HG03103 (cell line): ENCODE data around the gene PSME3IP1.

Experiments used
- ATAC-seq: cut with Tn5 transposase; IDR thresholded peaks from one replicate; pipeline ENCODE4 v1.9.1; 2021; ENCODE audit warnings: low read depth; ENCODE audit not compliant: unreplicated experiment

Gene PSME3IP1

GRCh38 chr16:57172721-57173290 lies 13.0 kb downstream of the PSME3IP1 start:
- no peak for ATAC-seq

GRCh38 chr16:57169327-57169726 lies 16.5 kb downstream of the PSME3IP1 start:
- ATAC-seq, result no peak

- no peak for ATAC-seq
Observed at GRCh38 chr16:57167953-57168352, 17.9 kb downstream of the PSME3IP1 start.

DNA sequence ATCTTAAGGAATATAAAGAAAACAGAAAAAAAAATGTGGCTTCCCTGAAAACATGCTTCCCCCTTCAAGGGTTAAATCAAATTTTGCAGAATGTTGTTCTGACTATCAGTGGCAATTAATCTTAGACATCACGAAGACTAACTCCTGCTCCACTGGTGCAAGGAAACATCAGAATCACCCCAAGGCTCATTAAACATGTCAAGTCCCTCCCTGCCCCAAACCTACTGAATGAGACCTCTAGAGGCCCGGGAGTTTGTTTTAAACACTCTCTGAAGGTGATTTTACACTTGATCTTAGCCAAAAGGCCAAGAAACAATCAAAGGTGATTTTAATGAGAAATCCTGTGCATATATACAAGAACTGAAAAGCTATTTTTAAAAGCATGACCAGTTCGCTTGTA lies 18.3 kb downstream of the PSME3IP1 start:
- no peak for ATAC-seq

GRCh38 chr16:57166951-57167350 lies 18.9 kb downstream of the PSME3IP1 start:
- no peak for ATAC-seq

DNA sequence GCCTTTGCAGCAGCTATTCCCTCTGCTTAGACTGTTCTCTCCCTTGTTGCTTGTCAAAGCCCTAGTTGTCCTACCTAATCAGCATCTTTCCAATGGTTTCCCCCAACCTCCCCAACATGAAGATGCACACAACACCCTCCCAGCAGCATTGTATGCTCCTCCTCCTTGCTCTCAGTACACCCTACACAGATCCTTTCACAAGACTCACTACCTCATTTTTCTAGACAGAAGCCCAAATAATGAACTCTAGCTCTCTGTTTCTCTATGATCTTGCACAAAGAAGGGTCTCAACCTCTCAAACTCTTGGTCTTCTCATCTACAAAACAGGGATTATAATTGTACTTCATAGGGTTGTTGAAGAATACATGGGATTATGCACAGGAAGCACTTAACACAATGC lies 19.4 kb downstream of the PSME3IP1 start:
- no peak for ATAC-seq

DNA sequence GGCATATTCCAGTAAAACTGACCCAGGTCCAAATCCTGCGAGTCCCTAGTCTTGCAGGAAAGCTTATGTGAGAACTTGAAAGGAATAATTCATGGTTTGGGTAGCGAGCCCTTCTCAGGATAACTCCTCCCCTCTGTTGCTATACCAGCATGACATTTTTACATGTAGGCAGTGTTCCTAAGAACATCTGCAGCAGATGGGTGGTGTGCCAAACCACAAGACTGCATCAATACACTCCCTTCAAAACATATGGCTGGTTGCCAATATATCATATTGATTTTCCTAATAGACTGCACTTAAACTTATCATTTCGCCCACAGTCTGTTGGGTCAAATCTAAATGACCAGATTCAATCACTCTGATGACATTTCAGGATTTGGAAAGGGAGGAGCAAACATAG lies 19.9 kb downstream of the PSME3IP1 start:
- ATAC-seq, result no peak

GRCh38 chr16:57165483-57165882 lies 20.4 kb downstream of the PSME3IP1 start:
- no peak for ATAC-seq

GRCh38 chr16:57163842-57164241 lies 22.0 kb downstream of the PSME3IP1 start:
- ATAC-seq, result no peak

GRCh38 chr16:57159447-57159846 lies 26.4 kb downstream of the PSME3IP1 start:
- no peak for ATAC-seq

GRCh38 chr16:57157533-57157932 lies 28.3 kb downstream of the PSME3IP1 start:
- no peak for ATAC-seq

- ATAC-seq, result no peak
Observed at GRCh38 chr16:57156351-57156703, 29.5 kb downstream of the PSME3IP1 start.

DNA sequence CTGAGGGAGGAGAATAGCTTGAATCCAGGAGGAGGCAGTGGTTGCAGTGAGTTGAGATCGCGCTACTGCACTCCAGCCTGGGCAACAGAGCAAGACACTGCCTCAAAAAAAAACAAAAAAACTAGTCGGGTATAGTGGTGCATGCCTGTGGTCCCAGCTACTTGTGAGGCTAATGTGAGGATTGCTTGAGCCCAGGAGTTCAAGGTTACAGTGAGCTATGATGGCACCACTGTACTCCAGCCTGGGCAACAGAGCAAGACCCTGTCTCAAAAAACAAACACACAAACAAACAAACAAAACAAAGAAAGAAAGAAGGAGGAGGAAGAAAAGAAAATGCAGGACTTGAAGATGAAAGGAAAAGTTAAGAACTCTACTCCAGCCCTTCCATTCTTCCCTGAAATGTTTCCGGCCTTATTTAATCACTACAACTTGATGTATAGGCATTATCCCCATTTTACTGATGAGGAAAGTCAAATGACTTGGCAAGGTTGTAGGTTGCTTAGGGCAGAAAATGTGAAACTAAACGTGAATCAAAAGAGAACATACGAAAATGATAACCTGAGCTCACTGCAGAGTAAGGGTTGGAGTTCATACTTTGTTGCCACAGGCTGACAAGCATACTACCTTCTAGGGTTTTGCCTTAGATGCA lies 30.0 kb downstream of the PSME3IP1 start:
- no peak for ATAC-seq

- ATAC-seq, result no peak
Observed at GRCh38 chr16:57153841-57154240, 32.0 kb downstream of the PSME3IP1 start.

GRCh38 chr16:57152096-57153093 lies 33.4 kb downstream of the PSME3IP1 start:
- no peak for ATAC-seq

DNA sequence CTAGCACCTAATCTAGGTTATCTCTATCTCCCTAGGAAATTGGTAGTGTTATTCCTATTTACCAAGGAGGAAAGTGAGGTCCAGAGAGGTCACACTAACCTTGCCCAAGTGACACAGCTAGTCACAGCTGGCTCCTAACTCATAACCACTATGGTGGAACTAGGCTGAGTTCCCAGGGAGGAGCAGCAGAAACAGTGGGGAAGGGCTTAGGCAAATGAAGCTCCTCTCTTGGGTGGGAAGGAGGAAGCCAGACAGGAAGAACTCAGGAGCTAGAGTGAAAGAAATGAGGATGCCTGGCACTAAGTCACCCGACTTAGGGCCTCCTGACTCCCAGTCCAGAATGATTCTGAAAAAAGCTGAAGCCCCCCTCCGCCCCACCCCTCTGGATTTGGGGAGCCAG lies 34.5 kb downstream of the PSME3IP1 start:
- ATAC-seq, result no peak

- no peak for ATAC-seq
Observed at GRCh38 chr16:57150682-57151330, 35.0 kb downstream of the PSME3IP1 start.

- ATAC-seq, result no peak
Observed at GRCh38 chr16:57149391-57149790, 36.4 kb downstream of the PSME3IP1 start.

DNA sequence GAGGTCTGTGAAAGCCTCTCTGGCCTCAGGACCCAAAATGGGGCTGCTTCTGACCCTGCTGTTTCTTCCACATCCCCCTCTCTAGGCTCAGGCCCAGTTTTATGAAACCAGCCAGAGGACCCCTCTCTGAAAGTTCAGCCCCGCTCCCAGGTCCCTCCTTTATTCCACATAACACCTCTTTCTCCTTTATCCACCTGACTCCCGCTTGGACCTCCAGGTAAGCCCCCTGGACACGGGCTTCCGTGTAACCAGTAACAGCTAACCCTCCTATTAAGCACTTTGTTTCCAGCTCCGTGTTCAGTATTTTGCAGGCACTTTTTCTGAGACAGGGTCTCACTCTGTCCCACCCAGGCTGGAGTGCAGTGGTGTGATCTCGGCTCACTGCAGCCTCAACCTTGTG lies 37.4 kb downstream of the PSME3IP1 start:
- ATAC-seq, result no peak

- no peak for ATAC-seq
Observed at GRCh38 chr16:57147381-57148221, 38.2 kb downstream of the PSME3IP1 start.
